ENCODE measurements around the gene KRTAP10-12. TPM values are rescaled to one million over a fixed set of nuclear protein-coding genes. Genes with fewer than 3 reads are reported as not detected.

The KRTAP10-12 gene
- total and polyA plus RNA-seq, 4 donors: not detected

GRCh38 chr21:44703731-44704635 lies 7.0 kb downstream of the KRTAP10-12 start:
- DNase-seq (no peak), ATAC-seq (ENCODE audit: insufficient read depth, low FRiP score) (no peak)
- Histone ChIP-seq H3K27me3 (ENCODE audit: control insufficient read depth in 3 of 3, insufficient read depth in 3 of 3, low read length in 2 of 3) (peaks cover 22 to 67% (median 36%) of the 10 kb centered on the region in 3 donors), H3K4me1 (ENCODE audit: control insufficient read depth in 5 of 5, insufficient read depth in 5 of 5, low read length in 5 of 5) (peaks cover 0 to 4% (median 0%) of the 10 kb centered on the region in 5 donors), H3K27ac (ENCODE audit: low read depth in 1 of 2, low read length in 1 of 2) (no peak overlapping the region), H3K9me3 (ENCODE audit: control insufficient read depth in 4 of 4, insufficient read depth in 3 of 4, low read length in 3 of 4) (peaks cover 0 to 14% (median 0%) of the 10 kb centered on the region in 4 donors), H3K9ac (ENCODE audit: insufficient read depth in 1 of 2, low read length in 2 of 2) (no peak overlapping the region), H3K36me3 (ENCODE audit: control insufficient read depth in 4 of 4, insufficient read depth in 4 of 4, low read length in 4 of 4) (no peaks in the 10 kb centered on the region), H3K4me3 (no peak overlapping the region)
- 40 to 48% methylated on average over 13 of the region's 13 CpGs for WGBS, 2 donors
- no peak for TF ChIP-seq CTCF (IDR thresholded peaks at IDR 0.05; ENCODE audit: control extremely low read depth, extremely low read depth)

- H3K4me3 ChIP-seq: no peak overlapping the region
- peaks cover 0 to 16% (median 0%) of the 10 kb centered on the region in 4 donors for H3K9me3 ChIP-seq (ENCODE audit: control insufficient read depth in 4 of 4, insufficient read depth in 3 of 4, low read length in 3 of 4)
- DNase-seq (no peak), ATAC-seq (ENCODE audit: insufficient read depth, low FRiP score) (no peak)
- H3K4me1 ChIP-seq (ENCODE audit: control insufficient read depth in 5 of 5, insufficient read depth in 5 of 5, low read length in 5 of 5): peaks cover 0 to 8% (median 5%) of the 10 kb centered on the region in 5 donors
- H3K27ac ChIP-seq (ENCODE audit: low read depth in 1 of 2, low read length in 1 of 2): no peak overlapping the region
- H3K36me3 ChIP-seq (ENCODE audit: control insufficient read depth in 4 of 4, insufficient read depth in 4 of 4, low read length in 4 of 4): no peaks in the 10 kb centered on the region
- H3K27me3 ChIP-seq (ENCODE audit: control insufficient read depth in 3 of 3, insufficient read depth in 3 of 3, low read length in 2 of 3): peaks cover 26 to 73% (median 38%) of the 10 kb centered on the region in 3 donors
- TF ChIP-seq CTCF (IDR thresholded peaks at IDR 0.05; ENCODE audit: control extremely low read depth, extremely low read depth): no peak
- 22 to 37% methylated on average over 13 of the region's 13 CpGs for WGBS, 2 donors
- H3K9ac ChIP-seq (ENCODE audit: insufficient read depth in 1 of 2, low read length in 2 of 2): no peak overlapping the region
Measured at GRCh38 chr21:44704636-44705001, 7.6 kb downstream of the KRTAP10-12 start.

- DNase-seq (no peak), ATAC-seq (ENCODE audit: insufficient read depth, low FRiP score) (no peak)
- H3K27ac ChIP-seq (ENCODE audit: low read depth in 1 of 2, low read length in 1 of 2): no peak overlapping the region
- 7 to 15% methylated on average over 42 to 54 of the region's 54 CpGs for WGBS, 2 donors
- no peak overlapping the region for H3K9ac ChIP-seq (ENCODE audit: insufficient read depth in 1 of 2, low read length in 2 of 2)
- no peak overlapping the region for H3K4me3 ChIP-seq
- H3K36me3 ChIP-seq (ENCODE audit: control insufficient read depth in 4 of 4, insufficient read depth in 4 of 4, low read length in 4 of 4): no peaks in the 10 kb centered on the region
- H3K9me3 ChIP-seq (ENCODE audit: control insufficient read depth in 4 of 4, insufficient read depth in 3 of 4, low read length in 3 of 4): peaks cover 0 to 16% (median 0%) of the 10 kb centered on the region in 4 donors
- peaks cover 0 to 21% (median 8%) of the 10 kb centered on the region in 5 donors for H3K4me1 ChIP-seq (ENCODE audit: control insufficient read depth in 5 of 5, insufficient read depth in 5 of 5, low read length in 5 of 5)
- H3K27me3 ChIP-seq (ENCODE audit: control insufficient read depth in 3 of 3, insufficient read depth in 3 of 3, low read length in 2 of 3): peaks cover 35 to 83% (median 45%) of the 10 kb centered on the region in 3 donors
- no peak for TF ChIP-seq CTCF (IDR thresholded peaks at IDR 0.05; ENCODE audit: control extremely low read depth, extremely low read depth)
Measured at GRCh38 chr21:44706026-44706705, 9.2 kb downstream of the KRTAP10-12 start.

Data from lung (tissue), 12 donors.